Transverse colon (tissue), 4 donors: Measurements from ENCODE around the gene EEF1AKMT4. TPM values are rescaled to one million over a fixed set of nuclear protein-coding genes. Genes with fewer than 3 reads are reported as not detected.

Experiments used
- DNase-seq: peaks from one replicate; pipeline ENCODE4 v3.0.0-alpha.2; 2019
- H3K27ac ChIP-seq, 4 donors: fragments of 200-600 bp; sonication (generic); 2 replicates each; pipeline ENCODE4 v1.5.1; 2016 to 2018; ENCODE audit warnings: inconsistent platforms in 4 of 4
- H3K27me3 ChIP-seq: fragments of 200-600 bp; sonication (generic); 2 replicates; pipeline ENCODE4 v1.5.1; 2017; ENCODE audit warnings: inconsistent platforms
- H3K36me3 ChIP-seq, 4 donors: fragments of 200-600 bp; sonication (generic); 2 replicates each; pipeline ENCODE4 v1.5.1; 2017 to 2019; ENCODE audit warnings: inconsistent platforms in 4 of 4
- H3K4me1 ChIP-seq, 4 donors: fragments of 200-600 bp; sonication (generic); 2 replicates each; pipeline ENCODE4 v1.5.1; 2017 to 2020; ENCODE audit warnings: inconsistent platforms in 4 of 4
- H3K4me3 ChIP-seq, 4 donors: fragments of 200-600 bp; sonication (generic); 1 replicate in 1 of 4; 2 replicates in 3 of 4; pipeline versions ENCODE4 v1.5.1 to v1.6.1; 2017 to 2019; ENCODE audit warnings: inconsistent platforms in 4 of 4
- H3K9me3 ChIP-seq, 2 donors: fragments of 200-600 bp; sonication (generic); 2 replicates each; pipeline ENCODE4 v1.5.1; 2017 to 2019; ENCODE audit warnings: inconsistent platforms in 2 of 2
- EP300 ChIP-seq: sonication (generic); formaldehyde crosslinking; IDR thresholded peaks from one replicate; pipeline ENCODE4 v1.6.1; 2017; ENCODE audit warnings: antibody characterized with exemption, low read depth
- POLR2A ChIP-seq: fragments of 450-650 bp; IDR thresholded peaks from one replicate; pipeline ENCODE4 v1.6.1; 2016; ENCODE audit warnings: antibody characterized with exemption, mild to moderate bottlenecking, moderate library complexity
- POLR2AphosphoS5 ChIP-seq, 3 donors: sonication (generic); formaldehyde crosslinking; IDR thresholded peaks; one replicate each; pipeline ENCODE4 v1.6.1; 2016; ENCODE audit warnings: antibody characterized with exemption in 3 of 3
- WGBS, 2 donors: methylation state at CpG; one replicate each; pipeline ENCODE4 v1.1.5; 2018; ENCODE audit warnings: low coverage in 1 of 2; 5-methylcytosine and 5-hydroxymethylcytosine counted together
- in situ Hi-C, 4 donors: fragments of 200-750 bp; cut with MboI; loops; one replicate each; pipeline versions ENCODE4 v1.15.0 to v1.15.1; 2017; ENCODE audit warnings: low sequenced_read_pairs in 3 of 4, low pct_ligation_motif_present in 1 of 4, low pct_unique_long_range_greater_than_20kb in 1 of 4
- intact Hi-C: fragments of 100-400 bp; cut with DNase I; formaldehyde crosslinking; loops from one replicate; pipeline ENCODE4 v1.15.1; 2023; ENCODE audit warnings: low total_unique reads
- total RNA-seq, 4 donors: library from RNA; depleted of rRNA; stranded (reverse); fragments of >200 nt; gene quantifications; one replicate each; pipeline ENCODE4 v1.1.0, GENCODE V29; 2016
- TF ChIP-seq, protein P1 (sequence below), 5 experiments: fragments of 200-600 bp in 3 of 5; fragments of 450-650 bp in 2 of 5; sonication (generic) in 3 of 5; IDR thresholded peaks; 1 replicate in 2 of 5; 2 replicates in 3 of 5; pipeline ENCODE4 v1.5.1; 2016 to 2017; ENCODE audit warnings: antibody characterized with exemption in 5 of 5, inconsistent platforms in 3 of 5, mild to moderate bottlenecking in 2 of 5, moderate library complexity in 1 of 5

The EEF1AKMT4 gene
- total RNA-seq, 4 donors from 2014 or later: 4.0 to 7.3 (median 5.9) TPM; not detected in 1

DNA sequence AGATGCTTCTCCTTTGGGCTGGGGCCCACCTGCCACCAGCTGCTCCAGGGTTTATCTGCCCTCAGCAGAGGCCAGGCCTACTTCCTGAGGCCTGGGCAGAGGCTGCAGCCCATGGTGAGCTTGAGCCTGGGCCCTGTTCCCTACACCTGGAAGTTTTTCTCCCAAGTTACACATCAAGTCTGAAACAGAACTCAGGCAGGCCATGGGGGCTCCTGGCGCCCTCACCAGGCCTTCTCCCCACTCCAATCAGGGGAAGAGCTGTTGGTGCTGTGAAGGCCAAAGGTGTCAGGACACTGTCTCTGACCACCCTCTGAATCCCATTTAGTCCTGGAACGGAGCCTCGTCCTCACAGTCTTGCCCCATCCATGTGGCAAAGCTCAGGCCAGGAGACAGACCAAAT, 12.8 kb upstream of the EEF1AKMT4 start:
- in situ Hi-C loops: loop anchor here in 3 of 4 donors (25.0 kb wide), 2 partner anchors 99 to 349 kb away; partner anchors contain the start of genes PARL (in 3 of the 3) and EIF2B5 (in 1 of the 3)
- no peak for DNase-seq
- WGBS, 2 donors: 100% methylated on average over 3 of the region's 3 CpGs; no CpG with 5 or more reads in 1 of the 2 donors
- Histone ChIP-seq H3K36me3 (no peaks in the 10 kb centered on the region), H3K4me1 (peaks cover 0 to 5% (median 2%) of the 10 kb centered on the region in 4 donors), H3K4me3 (no peak overlapping the region), H3K27ac (no peak overlapping the region), H3K27me3 (peaks cover 20% of the 10 kb centered on the region), H3K9me3 (no peaks in the 10 kb centered on the region)
- intact Hi-C loops: loop anchor here (10.0 kb wide), 2 partner anchors 92 to 342 kb away; no protein-coding TSS in a partner anchor
- TF ChIP-seq POLR2AphosphoS5 (IDR thresholded peaks at IDR 0.05): no peak

DNA sequence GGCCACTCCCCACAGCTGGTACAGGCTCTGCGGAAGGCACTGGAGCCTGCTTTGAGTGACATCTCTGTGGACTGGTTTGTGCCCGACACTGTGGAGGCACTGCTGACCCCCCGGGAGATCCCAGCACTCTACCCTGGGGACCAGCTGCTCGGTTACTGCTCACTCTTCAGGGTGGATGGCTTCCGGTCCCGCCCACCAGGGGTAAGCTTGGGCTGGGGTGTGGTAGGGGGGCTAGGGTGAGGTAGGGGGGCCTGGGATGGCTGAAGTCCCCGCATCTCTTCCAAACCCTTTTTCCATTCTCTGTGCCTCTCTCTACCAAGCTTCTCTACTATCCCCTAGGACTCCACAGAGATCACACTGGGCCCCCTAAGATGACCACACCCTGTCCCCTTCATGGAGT, 12.3 kb upstream of the EEF1AKMT4 start:
- in situ Hi-C loops (loop anchor here in 3 of 4 donors (25.0 kb wide), 2 partner anchors 100 to 350 kb away; partner anchors contain the start of genes PARL (in 3 of the 3) and EIF2B5 (in 1 of the 3)), intact Hi-C loops (loop anchor here (10.0 kb wide), 2 partner anchors 92 to 342 kb away; no protein-coding TSS in a partner anchor)
- WGBS, 2 donors: 82% methylated on average over 7 of the region's 7 CpGs; no CpG with 5 or more reads in 1 of the 2 donors
- H3K4me3 ChIP-seq: no peak overlapping the region
- H3K4me1 ChIP-seq: peaks cover 0 to 5% (median 2%) of the 10 kb centered on the region in 4 donors
- DNase-seq: no peak
- H3K27me3 ChIP-seq: peaks cover 14% of the 10 kb centered on the region
- H3K36me3 ChIP-seq: no peaks in the 10 kb centered on the region
- TF ChIP-seq POLR2A (no peak), EP300 (no peak), POLR2AphosphoS5 (IDR thresholded peaks at IDR 0.05) (no peak)
- TF ChIP-seq, protein P1, sequence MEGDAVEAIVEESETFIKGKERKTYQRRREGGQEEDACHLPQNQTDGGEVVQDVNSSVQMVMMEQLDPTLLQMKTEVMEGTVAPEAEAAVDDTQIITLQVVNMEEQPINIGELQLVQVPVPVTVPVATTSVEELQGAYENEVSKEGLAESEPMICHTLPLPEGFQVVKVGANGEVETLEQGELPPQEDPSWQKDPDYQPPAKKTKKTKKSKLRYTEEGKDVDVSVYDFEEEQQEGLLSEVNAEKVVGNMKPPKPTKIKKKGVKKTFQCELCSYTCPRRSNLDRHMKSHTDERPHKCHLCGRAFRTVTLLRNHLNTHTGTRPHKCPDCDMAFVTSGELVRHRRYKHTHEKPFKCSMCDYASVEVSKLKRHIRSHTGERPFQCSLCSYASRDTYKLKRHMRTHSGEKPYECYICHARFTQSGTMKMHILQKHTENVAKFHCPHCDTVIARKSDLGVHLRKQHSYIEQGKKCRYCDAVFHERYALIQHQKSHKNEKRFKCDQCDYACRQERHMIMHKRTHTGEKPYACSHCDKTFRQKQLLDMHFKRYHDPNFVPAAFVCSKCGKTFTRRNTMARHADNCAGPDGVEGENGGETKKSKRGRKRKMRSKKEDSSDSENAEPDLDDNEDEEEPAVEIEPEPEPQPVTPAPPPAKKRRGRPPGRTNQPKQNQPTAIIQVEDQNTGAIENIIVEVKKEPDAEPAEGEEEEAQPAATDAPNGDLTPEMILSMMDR (IDR thresholded peaks at IDR 0.05): no peak
- H3K27ac ChIP-seq: no peak overlapping the region
- no peaks in the 10 kb centered on the region for H3K9me3 ChIP-seq

DNA sequence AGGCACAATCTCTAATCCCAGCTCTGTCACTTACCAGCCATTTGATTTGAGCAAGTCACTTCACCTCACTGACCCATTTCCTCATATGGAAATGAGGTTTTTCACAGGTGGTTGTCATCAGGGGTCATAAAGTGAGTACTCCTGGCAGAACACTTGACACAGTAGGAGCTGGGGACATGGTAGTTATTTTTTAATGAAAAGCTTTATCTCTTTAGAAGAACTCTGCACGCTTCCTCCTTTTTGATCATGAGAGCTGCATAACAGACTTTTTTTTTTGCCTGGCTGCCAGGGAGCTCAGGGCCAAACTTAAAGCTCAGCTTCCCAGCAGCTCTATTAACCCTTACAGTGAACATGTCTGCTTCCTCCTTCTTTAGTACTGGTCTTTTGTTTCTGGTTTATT, 11.7 kb upstream of the EEF1AKMT4 start:
- Histone ChIP-seq H3K4me1 (peaks cover 0 to 5% (median 2%) of the 10 kb centered on the region in 4 donors), H3K4me3 (no peak overlapping the region), H3K36me3 (no peaks in the 10 kb centered on the region), H3K9me3 (no peaks in the 10 kb centered on the region), H3K27me3 (peaks cover 8% of the 10 kb centered on the region), H3K27ac (no peak overlapping the region)
- WGBS, 2 donors: 14 to 50% methylated on average over 1 of the region's 1 CpG
- in situ Hi-C loops (loop anchor here in 3 of 4 donors (25.0 kb wide), 2 partner anchors 101 to 351 kb away; partner anchors contain the start of genes PARL (in 3 of the 3) and EIF2B5 (in 1 of the 3)), intact Hi-C loops (loop anchor here (10.0 kb wide), 2 partner anchors 93 to 343 kb away; no protein-coding TSS in a partner anchor)
- no peak for DNase-seq
- TF ChIP-seq POLR2AphosphoS5 (IDR thresholded peaks at IDR 0.05): no peak

GRCh38 chr3:184238246-184238818, 11.1 kb upstream of the EEF1AKMT4 start:
- DNase-seq: no peak
- TF ChIP-seq POLR2A (no peak), POLR2AphosphoS5 (IDR thresholded peaks at IDR 0.05) (no peak), EP300 (no peak)
- TF ChIP-seq, protein P1 (IDR thresholded peaks at IDR 0.05): no peak
- Histone ChIP-seq H3K27ac (no peak overlapping the region), H3K36me3 (peaks cover 0 to 2% (median 0%) of the 10 kb centered on the region in 4 donors), H3K4me1 (peaks cover 0 to 5% (median 2%) of the 10 kb centered on the region in 4 donors), H3K27me3 (peaks cover 3% of the 10 kb centered on the region), H3K4me3 (no peak overlapping the region), H3K9me3 (no peaks in the 10 kb centered on the region)
- 77 to 100% methylated on average over 1 to 13 of the region's 13 CpGs for WGBS, 2 donors
- intact Hi-C loops (loop anchor here (10.0 kb wide), 2 partner anchors 94 to 344 kb away; no protein-coding TSS in a partner anchor), in situ Hi-C loops (loop anchor here in 3 of 4 donors (25.0 kb wide), 2 partner anchors 101 to 351 kb away; partner anchors contain the start of genes PARL (in 3 of the 3) and EIF2B5 (in 1 of the 3))

- no peak for DNase-seq
- Histone ChIP-seq H3K27ac (no peak overlapping the region), H3K9me3 (no peaks in the 10 kb centered on the region), H3K4me1 (peaks cover 0 to 5% (median 2%) of the 10 kb centered on the region in 4 donors), H3K27me3 (no peaks in the 10 kb centered on the region), H3K4me3 (no peak overlapping the region), H3K36me3 (peaks cover 0 to 11% (median 3%) of the 10 kb centered on the region in 4 donors)
- no peak for TF ChIP-seq EP300
- TF ChIP-seq, protein P1 (IDR thresholded peaks at IDR 0.05): no peak
- intact Hi-C loops: loop anchor here (10.0 kb wide), 2 partner anchors 94 to 344 kb away; no protein-coding TSS in a partner anchor
- in situ Hi-C loops: loop anchor here in 3 of 4 donors (25.0 kb wide), 2 partner anchors 102 to 352 kb away; partner anchors contain the start of genes PARL (in 3 of the 3) and EIF2B5 (in 1 of the 3)
- 94% methylated on average over 8 of the region's 8 CpGs; no CpG with 5 or more reads in 1 of the 2 donors for WGBS, 2 donors
These were observed 10.3 kb upstream of the EEF1AKMT4 start for GRCh38 chr3:184239221-184239620.
